PFSK-1 (cell line): ENCODE measurements around the gene RBM44.

ENCODE experiments used
- POLR2AphosphoS5 ChIP-seq: IDR thresholded peaks from 2 replicates; pipeline ENCODE4 v1.6.1; 2012; ENCODE audit warnings: low read depth, mild to moderate bottlenecking, control low read depth, low read length, moderate library complexity
- REST ChIP-seq, 2 experiments: IDR thresholded peaks; 2 replicates each; pipeline versions ENCODE4 v1.6.1 to v1.8.0; 2011 to 2012; ENCODE audit warnings: low read depth in 2 of 2, low read length in 2 of 2, control low read depth in 1 of 2, inconsistent platforms in 1 of 2, mild to moderate bottlenecking in 1 of 2, moderate library complexity in 1 of 2; ENCODE audit not compliant: insufficient read depth in 1 of 2
- SIN3A ChIP-seq: IDR thresholded peaks from 2 replicates; pipeline ENCODE4 v1.6.1; 2012; ENCODE audit warnings: mild to moderate bottlenecking, low read length, moderate library complexity, borderline replicate concordance; ENCODE audit not compliant: insufficient read depth

DNA sequence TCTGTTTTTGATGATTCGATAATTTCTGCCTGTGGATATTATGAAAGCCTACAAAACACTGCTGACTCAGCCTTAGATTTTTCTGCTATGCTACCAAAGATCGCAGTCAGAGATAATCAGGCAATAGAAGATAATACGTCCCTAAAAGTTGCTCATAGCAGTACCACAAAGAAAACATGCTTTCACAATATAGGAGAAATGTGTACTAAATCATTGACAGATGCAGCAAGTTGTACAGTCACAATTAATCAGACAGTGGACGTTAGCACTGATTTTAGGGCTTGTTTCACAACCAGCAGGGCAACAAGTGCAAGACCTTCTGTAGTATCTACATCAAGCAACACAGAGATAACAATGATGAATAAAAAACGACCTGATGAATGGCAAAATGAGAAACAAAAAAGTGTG is 19.5 kb downstream of the RBM44 start:
- no peak for TF ChIP-seq POLR2AphosphoS5
- no peak for TF ChIP-seq SIN3A
- TF ChIP-seq REST (IDR thresholded peaks at IDR 0.05; ENCODE audit: insufficient read depth in 1 of 2, low read depth in 2 of 2, low read length in 2 of 2): no peak
